Neuronal stem cell (in vitro differentiated cells): ENCODE measurements around the gene TBC1D22A.
A peak's percentile ranks its signal among the peaks of the same experiment; 100 is the strongest.

Source experiments
- DNase-seq: peaks from one replicate; pipeline ENCODE4 v3.0.0-alpha.2; 2013; ENCODE audit warnings: low spot score
- H2AFZ ChIP-seq: one replicate; pipeline ENCODE4 v1.6.1; 2013; ENCODE audit warnings: mild to moderate bottlenecking, low read length, inconsistent platforms
- H2AK5ac ChIP-seq: 2 replicates; pipeline ENCODE4 v1.6.1; 2013; ENCODE audit warnings: low read depth, mild to moderate bottlenecking, inconsistent platforms, low read length, moderate library complexity, mixed read lengths
- H2BK120ac ChIP-seq: 2 replicates; pipeline ENCODE4 v1.6.1; 2013; ENCODE audit warnings: low read depth, mild to moderate bottlenecking, inconsistent platforms, low read length, moderate library complexity, mixed read lengths
- H2BK12ac ChIP-seq: one replicate; pipeline ENCODE4 v1.6.1; 2013; ENCODE audit warnings: low read length, inconsistent platforms
- H2BK15ac ChIP-seq: 2 replicates; pipeline ENCODE4 v1.6.1; 2013; ENCODE audit warnings: mild to moderate bottlenecking, low read length, inconsistent platforms, mixed read lengths
- H2BK5ac ChIP-seq: one replicate; pipeline ENCODE4 v1.6.1; 2013; ENCODE audit warnings: inconsistent platforms, mild to moderate bottlenecking, low read length, moderate library complexity
- H3K14ac ChIP-seq: one replicate; pipeline ENCODE4 v1.6.1; 2013; ENCODE audit warnings: low read length, inconsistent platforms
- H3K18ac ChIP-seq: 2 replicates; pipeline ENCODE4 v1.6.1; 2013; ENCODE audit warnings: low read length, inconsistent platforms
- H3K23ac ChIP-seq: 2 replicates; pipeline ENCODE4 v1.6.1; 2013; ENCODE audit warnings: low read depth, mild to moderate bottlenecking, mixed read lengths, low read length, inconsistent platforms; ENCODE audit not compliant: poor library complexity
- H3K27ac ChIP-seq: replicated peaks from 3 replicates; pipeline ENCODE4 v1.5.1; 2013; ENCODE audit warnings: low read length, inconsistent platforms
- H3K27me3 ChIP-seq, 3 experiments: 2 replicates each; pipeline ENCODE4 v1.6.1; 2013; ENCODE audit warnings: low read length in 3 of 3, mild to moderate bottlenecking in 2 of 3, inconsistent platforms in 1 of 3, low read depth in 1 of 3, mixed read lengths in 1 of 3, moderate library complexity in 1 of 3; ENCODE audit not compliant: control insufficient read depth in 3 of 3, insufficient read depth in 3 of 3
- H3K36me3 ChIP-seq, 2 donors: replicated peaks in 1 of 2; 2 replicates each; pipeline ENCODE4 v1.6.1; 2013; ENCODE audit warnings: low read length in 2 of 2; ENCODE audit not compliant: control insufficient read depth in 2 of 2, insufficient read depth in 2 of 2
- H3K4ac ChIP-seq: 2 replicates; pipeline ENCODE4 v1.6.1; 2013; ENCODE audit warnings: inconsistent platforms, mild to moderate bottlenecking, low read length, moderate library complexity
- H3K4me1 ChIP-seq, 2 donors: 1 replicate in 1 of 2; 2 replicates in 1 of 2; pipeline ENCODE4 v1.6.1; 2013; ENCODE audit warnings: low read length in 2 of 2, low read depth in 1 of 2; ENCODE audit not compliant: control insufficient read depth in 2 of 2, insufficient read depth in 1 of 2
- H3K4me2 ChIP-seq: one replicate; pipeline ENCODE4 v1.6.1; 2013; ENCODE audit warnings: mild to moderate bottlenecking, low read length, inconsistent platforms; ENCODE audit not compliant: insufficient read depth, poor library complexity, severe bottlenecking
- H3K4me3 ChIP-seq, 2 donors: 2 replicates each; pipeline ENCODE4 v1.5.1; 2013; ENCODE audit warnings: low read length in 2 of 2, mild to moderate bottlenecking in 2 of 2, inconsistent platforms in 1 of 2, moderate library complexity in 1 of 2
- H3K79me1 ChIP-seq: one replicate; pipeline ENCODE4 v1.6.1; 2013; ENCODE audit warnings: low read depth, mild to moderate bottlenecking, inconsistent platforms, low read length, moderate library complexity
- H3K9ac ChIP-seq: one replicate; pipeline ENCODE4 v1.6.1; 2013; ENCODE audit warnings: mild to moderate bottlenecking, low read depth, low read length, inconsistent platforms; ENCODE audit not compliant: poor library complexity
- H3K9me3 ChIP-seq, 2 donors: replicated peaks in 1 of 2; 2 replicates each; pipeline versions ENCODE3 to v1.6.1; 2013; ENCODE audit warnings: low read length in 2 of 2, mild to moderate bottlenecking in 2 of 2, inconsistent platforms in 1 of 2, low read depth in 1 of 2, mixed read lengths in 1 of 2, moderate library complexity in 1 of 2; ENCODE audit not compliant: control insufficient read depth in 2 of 2, insufficient read depth in 1 of 2
- H4K8ac ChIP-seq: one replicate; pipeline ENCODE4 v1.6.1; 2013; ENCODE audit warnings: low read depth, mild to moderate bottlenecking, inconsistent platforms, low read length, moderate library complexity
- H4K91ac ChIP-seq: one replicate; pipeline ENCODE4 v1.6.1; 2013; ENCODE audit warnings: low read length, low read depth, mild to moderate bottlenecking, inconsistent platforms; ENCODE audit not compliant: poor library complexity
- WGBS, 2 donors: extraction: QIAGEN DNeasy Blood & Tissue Kit; methylation state at CpG; one replicate each; pipeline ENCODE4 v1.1.7; 2013; ENCODE audit warnings: missing lambda C conversion rate in 2 of 2, mixed read lengths in 1 of 2; ENCODE audit not compliant: insufficient read length in 2 of 2, insufficient replicate concordance in 1 of 2; ENCODE audit errors: extremely low coverage in 2 of 2; 5-methylcytosine and 5-hydroxymethylcytosine counted together

The TBC1D22A gene

GRCh38 chr22:47174671-47175112 is 412.2 kb downstream of the TBC1D22A start:
- Histone ChIP-seq H2BK12ac (no peak overlapping the region), H3K79me1 (peaks cover 4% of the 10 kb centered on the region), H4K91ac (no peak overlapping the region), H3K9me3 (peaks cover 0 to 5% of the 10 kb centered on the region in 2 donors), H2AFZ (no peak overlapping the region), H2BK5ac (no peak overlapping the region), H3K18ac (peak overlapping the region; percentile 3), H4K8ac (no peak overlapping the region), H3K27me3 (no peaks in the 10 kb centered on the region), H3K14ac (no peak overlapping the region), H3K23ac (no peak overlapping the region), H3K4ac (no peak overlapping the region), H3K27ac (no peak overlapping the region), H3K4me2 (no peak overlapping the region), H3K4me1 (no peaks in the 10 kb centered on the region), H2BK15ac (no peak overlapping the region), H3K4me3 (no peak overlapping the region), H3K36me3 (no peaks in the 10 kb centered on the region), H3K9ac (peak overlapping the region; percentile 54), H2AK5ac (no peak overlapping the region), H2BK120ac (no peak overlapping the region)
- DNase-seq: no peak
- no CpG with 5 or more reads among the region's 14 CpGs for WGBS, 2 donors

- Histone ChIP-seq H4K91ac (no peak overlapping the region), H2BK12ac (no peak overlapping the region), H3K27ac (no peak overlapping the region), H3K23ac (no peak overlapping the region), H3K36me3 (no peaks in the 10 kb centered on the region), H3K14ac (peak overlapping the region; percentile 71), H3K79me1 (peaks cover 4% of the 10 kb centered on the region), H3K27me3 (no peaks in the 10 kb centered on the region), H3K18ac (no peak overlapping the region), H3K4ac (no peak overlapping the region), H2BK15ac (no peak overlapping the region), H2BK120ac (no peak overlapping the region), H3K9me3 (peaks cover 0 to 8% of the 10 kb centered on the region in 2 donors), H3K4me1 (no peaks in the 10 kb centered on the region), H2BK5ac (peak overlapping the region; percentile 82), H4K8ac (no peak overlapping the region), H3K4me3 (no peak overlapping the region), H2AK5ac (no peak overlapping the region), H2AFZ (no peak overlapping the region), H3K9ac (no peak overlapping the region), H3K4me2 (no peak overlapping the region)
- no CpG with 5 or more reads among the region's 38 CpGs for WGBS, 2 donors
- DNase-seq: no peak
Observed at GRCh38 chr22:47175151-47176025, 412.9 kb downstream of the TBC1D22A start.

DNA sequence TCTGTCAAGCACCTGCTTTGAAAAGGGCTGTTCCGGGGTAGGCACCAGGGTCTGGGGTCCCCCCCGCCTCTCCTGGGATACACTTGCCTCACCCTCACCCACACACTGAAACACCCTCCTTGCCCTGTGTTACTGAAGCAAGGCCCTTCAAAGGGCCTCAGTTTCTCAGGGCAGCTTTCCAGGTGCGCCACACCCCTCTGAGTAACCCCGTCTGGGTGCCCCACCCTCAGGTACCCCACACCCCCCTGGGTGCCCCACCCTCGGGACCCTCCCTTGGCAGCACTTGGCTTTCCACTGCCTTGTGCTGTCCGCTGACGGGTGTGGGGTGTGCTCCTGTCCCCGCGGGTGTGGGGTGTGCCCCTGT is 413.6 kb downstream of the TBC1D22A start:
- Histone ChIP-seq H3K4me1 (no peaks in the 10 kb centered on the region), H3K14ac (peak overlapping the region; percentile 71), H4K91ac (no peak overlapping the region), H3K79me1 (peaks cover 4% of the 10 kb centered on the region), H3K9me3 (peaks cover 0 to 8% of the 10 kb centered on the region in 2 donors), H3K27ac (no peak overlapping the region), H3K18ac (no peak overlapping the region), H3K27me3 (no peaks in the 10 kb centered on the region), H3K4ac (no peak overlapping the region), H3K4me2 (no peak overlapping the region), H4K8ac (no peak overlapping the region), H2AFZ (no peak overlapping the region), H2BK120ac (no peak overlapping the region), H2BK15ac (no peak overlapping the region), H3K4me3 (no peak overlapping the region), H2BK12ac (no peak overlapping the region), H3K36me3 (no peaks in the 10 kb centered on the region), H2AK5ac (no peak overlapping the region), H2BK5ac (no peak overlapping the region), H3K9ac (no peak overlapping the region), H3K23ac (no peak overlapping the region)
- no CpG with 5 or more reads among the region's 9 CpGs for WGBS, 2 donors
- no peak for DNase-seq

DNA sequence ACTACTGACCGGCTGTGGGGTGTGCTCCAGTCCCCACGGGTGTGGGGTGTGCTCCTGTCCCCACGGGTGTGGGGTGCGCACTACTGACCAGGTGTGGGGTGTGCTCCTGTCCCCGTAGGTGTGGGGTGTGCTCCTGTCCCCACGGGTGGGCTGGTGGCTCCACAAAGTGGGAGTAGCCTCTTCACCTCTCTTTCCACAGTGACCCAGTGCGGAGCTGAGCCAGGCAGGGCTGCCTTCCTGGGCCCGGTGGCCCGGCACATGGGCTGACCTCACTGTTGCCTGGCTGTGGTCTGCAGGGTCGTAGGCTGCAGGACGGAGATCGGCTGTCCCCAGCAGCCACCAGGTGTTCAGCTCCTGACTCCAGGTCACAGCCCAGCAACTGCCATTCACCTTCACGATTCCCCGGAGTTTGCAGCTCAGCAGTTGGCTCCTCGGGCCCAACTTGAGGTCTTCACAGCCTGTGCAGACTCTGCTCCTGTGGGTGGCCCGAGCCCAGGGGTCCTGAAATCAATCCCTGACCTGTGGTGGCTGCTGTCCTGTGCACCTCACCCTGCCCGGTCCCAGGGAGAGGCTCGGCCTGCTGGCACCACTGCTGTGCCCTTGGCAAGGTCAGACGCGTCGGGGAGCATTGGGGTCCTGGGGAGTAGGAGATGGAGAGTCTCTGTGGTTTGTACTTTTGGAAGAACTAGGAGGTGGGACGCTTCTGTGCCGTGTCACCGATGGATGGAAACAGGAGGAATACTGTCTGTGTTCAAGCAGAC is 414.3 kb downstream of the TBC1D22A start:
- no peaks in the 10 kb centered on the region for H3K27me3 ChIP-seq
- no peak overlapping the region for H3K23ac ChIP-seq
- H3K18ac ChIP-seq: no peak overlapping the region
- peak overlapping the region in 1 of 2 donors; percentile 30 for H3K4me3 ChIP-seq
- no peaks in the 10 kb centered on the region for H3K4me1 ChIP-seq
- no peak overlapping the region for H2BK12ac ChIP-seq
- H3K36me3 ChIP-seq: no peaks in the 10 kb centered on the region
- H4K8ac ChIP-seq: no peak overlapping the region
- no peak overlapping the region for H2BK15ac ChIP-seq
- H2AFZ ChIP-seq: no peak overlapping the region
- peaks cover 0 to 8% of the 10 kb centered on the region in 2 donors for H3K9me3 ChIP-seq
- H3K27ac ChIP-seq: no peak overlapping the region
- peak overlapping the region; percentile 71 for H3K14ac ChIP-seq
- H2AK5ac ChIP-seq: no peak overlapping the region
- no peak overlapping the region for H3K4me2 ChIP-seq
- H3K4ac ChIP-seq: no peak overlapping the region
- no peak overlapping the region for H2BK5ac ChIP-seq
- no peak for DNase-seq
- peaks cover 4% of the 10 kb centered on the region for H3K79me1 ChIP-seq
- no peak overlapping the region for H4K91ac ChIP-seq
- H2BK120ac ChIP-seq: no peak overlapping the region
- WGBS, 2 donors: no CpG with 5 or more reads among the region's 24 CpGs
- no peak overlapping the region for H3K9ac ChIP-seq
